Right lobe of liver (tissue), 6 donors: Measurements from ENCODE around the gene HSPA5. TPM values are rescaled to one million over a fixed set of nuclear protein-coding genes. Genes with fewer than 3 reads are reported as not detected.
"Not testable (repeated sequence)": the region's sequence is repeated elsewhere in the genome, so short reads cannot be mapped to it uniquely, and the experiment has no call there.

ENCODE experiments used
- ATAC-seq, 4 donors: fragments of 200-7000 bp; cut with Tn5 transposase; one replicate each; pipeline ENCODE4 v1.9.1; 2020; ENCODE audit warnings: mild to moderate bottlenecking in 4 of 4, moderate library complexity in 4 of 4
- DNase-seq, 3 donors: peaks; one replicate each; pipeline ENCODE4 v3.0.0-alpha.2; 2020
- H3K27ac ChIP-seq, 3 donors: fragments of 200-600 bp; one replicate each; pipeline ENCODE4 v1.8.0; 2022
- H3K27me3 ChIP-seq, 2 donors: fragments of 200-600 bp; one replicate each; pipeline ENCODE4 v1.8.0; 2022
- H3K36me3 ChIP-seq, 4 donors: fragments of 200-600 bp; sonication (generic) in 1 of 4; one replicate each; pipeline versions ENCODE4 v1.5.1 to v1.8.0; 2017 to 2022; ENCODE audit warnings: control low read depth in 1 of 4
- H3K4me1 ChIP-seq, 4 donors: fragments of 200-600 bp; sonication (generic) in 1 of 4; one replicate each; pipeline versions ENCODE4 v1.5.1 to v1.8.0; 2017 to 2022; ENCODE audit warnings: control low read depth in 1 of 4
- H3K4me3 ChIP-seq, 3 donors: fragments of 200-600 bp; one replicate each; pipeline ENCODE4 v1.8.0; 2022
- H3K9me3 ChIP-seq, 4 donors: fragments of 200-600 bp; sonication (generic) in 1 of 4; one replicate each; pipeline versions ENCODE4 v1.5.1 to v1.8.0; 2017 to 2022; ENCODE audit warnings: control low read depth in 1 of 4
- POLR2A ChIP-seq: fragments of 450-650 bp; IDR thresholded peaks from one replicate; pipeline ENCODE4 v1.6.1; 2017; ENCODE audit warnings: antibody characterized with exemption, mild to moderate bottlenecking
- WGBS: methylation state at CpG from one replicate; pipeline ENCODE4 v1.1.6; 2018; ENCODE audit warnings: low coverage, low lambda C conversion rate; ENCODE audit not compliant: insufficient coverage; ENCODE audit errors: missing lambda C conversion rate; 5-methylcytosine and 5-hydroxymethylcytosine counted together
- intact Hi-C, 2 donors: fragments of 100-400 bp; cut with DNase I; formaldehyde crosslinking; loops; one replicate each; pipeline versions ENCODE4 v1.11.2 to v1.14.1; 2022
- total RNA-seq, 6 experiments: library from RNA; depleted of rRNA in 2 of 6; stranded (reverse); fragments of >200 nt in 2 of 6; fragmentation: NEBNext Ultra II Directional in 3 of 6; extraction: Animal tissue kit (Norgen Biotek cat#: 25700) in 3 of 6; gene quantifications; one replicate each; pipeline versions ENCODE4 v1.1.0 to v1.2.4, GENCODE V29; 2016 to 2023
- TF ChIP-seq, protein P1 (sequence below), 4 donors: fragments of 200-600 bp in 3 of 4; fragments of 450-650 bp in 1 of 4; IDR thresholded peaks; one replicate each; pipeline versions ENCODE4 v1.5.1 to v1.8.0; 2016 to 2022; ENCODE audit warnings: antibody characterized with exemption in 4 of 4, mild to moderate bottlenecking in 2 of 4
- donor health status: DM: no; HTN: yes; CAD: no.
- donor health status: DM: no; HTN: no; CAD: no.
- donor health status: DM: no; HTN: no; CAD: no.
- donor health status: DM: no; HTN: yes; CAD: no.
- donor health status: DM: no; HTN: yes; CAD: no.

Gene HSPA5
- total RNA-seq, 6 experiments from 2014 or later = 240 to 359 (median 259) TPM

DNA sequence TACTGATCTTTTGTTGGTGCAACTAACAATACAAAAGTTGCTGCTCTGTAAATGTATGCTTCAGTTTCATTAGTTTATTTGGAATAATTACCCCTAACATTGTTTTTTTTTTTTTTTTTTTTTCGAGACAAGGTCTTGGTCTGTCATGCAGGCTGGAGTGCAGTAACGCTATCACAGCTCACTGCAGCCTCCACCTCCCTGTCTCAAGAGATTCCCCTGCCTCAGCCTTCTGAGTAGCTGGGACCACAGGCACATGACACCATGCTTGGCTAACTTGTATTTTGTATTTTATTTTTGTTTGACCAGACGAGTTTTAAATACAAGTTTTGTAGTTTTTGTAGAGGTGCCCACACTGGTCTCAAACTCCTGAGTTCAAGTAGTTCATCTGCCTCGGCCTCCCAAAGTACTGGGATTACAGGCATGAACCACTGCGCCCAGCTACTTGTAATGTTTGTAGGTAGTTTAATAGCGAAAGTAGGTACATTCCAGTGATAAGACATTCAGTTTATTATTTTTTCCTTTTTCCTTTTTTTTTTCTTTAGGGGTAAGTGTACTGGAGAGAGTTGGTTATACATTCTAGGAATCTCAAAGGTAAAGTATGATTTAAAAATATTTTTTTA is 27.4 kb upstream of the HSPA5 start:
- H3K4me1 ChIP-seq = peaks cover 0 to 24% (median 11%) of the 10 kb centered on the region in 4 donors

DNA sequence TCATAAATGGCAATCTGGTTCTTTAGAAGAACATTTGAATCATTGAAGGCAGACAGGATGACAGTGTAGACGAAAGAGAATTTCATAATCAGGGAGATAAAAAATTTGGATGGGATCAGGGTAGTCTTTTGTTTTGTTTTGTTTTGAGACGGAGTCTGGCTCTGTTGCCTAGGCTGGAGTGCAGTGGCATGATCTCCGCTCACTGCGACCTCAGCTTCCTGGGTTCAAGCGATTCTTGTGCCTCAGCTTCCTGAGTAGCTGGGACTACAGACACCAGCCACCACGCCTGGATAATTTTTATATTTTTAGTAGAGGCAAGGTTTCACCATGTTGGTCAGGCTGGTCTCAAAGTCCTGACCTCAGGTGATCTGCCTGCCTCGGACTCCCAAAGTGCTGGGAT is 22.9 kb upstream of the HSPA5 start:
- not testable (repeated sequence) for H3K27ac ChIP-seq

More for the DNA sequence above, 27.4 kb upstream of the HSPA5 start:
- H3K4me3 ChIP-seq = no peak overlapping the region
- H3K36me3 ChIP-seq = peaks cover 0 to 2% (median 0%) of the 10 kb centered on the region in 4 donors
- ATAC-seq (no peak), DNase-seq (no peak)
- 81% methylated on average over 5 of the region's 6 CpGs for WGBS
- intact Hi-C loops = no loop called here
- no peaks in the 10 kb centered on the region for H3K9me3 ChIP-seq
- no peak overlapping the region for H3K27ac ChIP-seq
- H3K27me3 ChIP-seq = no peaks in the 10 kb centered on the region
- TF ChIP-seq POLR2A = no peak
- TF ChIP-seq, protein P1, sequence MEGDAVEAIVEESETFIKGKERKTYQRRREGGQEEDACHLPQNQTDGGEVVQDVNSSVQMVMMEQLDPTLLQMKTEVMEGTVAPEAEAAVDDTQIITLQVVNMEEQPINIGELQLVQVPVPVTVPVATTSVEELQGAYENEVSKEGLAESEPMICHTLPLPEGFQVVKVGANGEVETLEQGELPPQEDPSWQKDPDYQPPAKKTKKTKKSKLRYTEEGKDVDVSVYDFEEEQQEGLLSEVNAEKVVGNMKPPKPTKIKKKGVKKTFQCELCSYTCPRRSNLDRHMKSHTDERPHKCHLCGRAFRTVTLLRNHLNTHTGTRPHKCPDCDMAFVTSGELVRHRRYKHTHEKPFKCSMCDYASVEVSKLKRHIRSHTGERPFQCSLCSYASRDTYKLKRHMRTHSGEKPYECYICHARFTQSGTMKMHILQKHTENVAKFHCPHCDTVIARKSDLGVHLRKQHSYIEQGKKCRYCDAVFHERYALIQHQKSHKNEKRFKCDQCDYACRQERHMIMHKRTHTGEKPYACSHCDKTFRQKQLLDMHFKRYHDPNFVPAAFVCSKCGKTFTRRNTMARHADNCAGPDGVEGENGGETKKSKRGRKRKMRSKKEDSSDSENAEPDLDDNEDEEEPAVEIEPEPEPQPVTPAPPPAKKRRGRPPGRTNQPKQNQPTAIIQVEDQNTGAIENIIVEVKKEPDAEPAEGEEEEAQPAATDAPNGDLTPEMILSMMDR (IDR thresholded peaks at IDR 0.05) = no peak

DNA sequence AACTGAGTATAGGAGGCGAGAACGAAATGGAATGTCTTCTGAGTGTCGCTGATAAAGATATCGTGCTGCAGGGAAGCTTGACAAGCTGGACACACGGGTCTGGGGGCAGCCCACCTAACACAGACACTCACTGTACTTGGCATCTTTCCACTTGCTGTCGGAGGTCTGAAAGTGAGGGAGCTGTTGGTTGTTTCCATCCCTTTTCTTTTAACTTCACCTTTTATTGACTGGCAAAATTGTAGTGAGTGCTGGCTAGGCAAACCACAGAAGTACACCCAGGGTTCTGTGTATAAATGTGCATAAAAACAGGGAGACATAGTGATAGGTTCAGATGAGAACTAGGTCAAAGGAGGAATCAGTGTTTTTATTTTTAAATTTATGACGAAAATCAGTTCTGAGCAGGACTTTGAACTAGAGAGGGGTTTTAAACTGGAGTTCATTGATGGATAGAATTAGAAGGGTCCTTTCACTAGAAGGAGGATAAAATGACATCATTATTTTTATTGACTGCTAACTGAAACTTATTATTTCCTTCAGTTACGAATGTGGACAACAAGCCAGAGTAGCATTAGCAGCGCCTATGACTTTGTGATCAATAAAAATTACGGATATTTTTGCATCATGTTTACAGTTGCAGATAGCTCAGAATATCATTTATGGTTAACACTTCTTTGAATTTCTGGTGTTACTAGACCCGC is 21.3 kb upstream of the HSPA5 start:
- Histone ChIP-seq H3K4me3 (peak overlapping the region; percentile 93 to 99 (median 98)), H3K4me1 (peaks cover 0 to 24% (median 0%) of the 10 kb centered on the region in 4 donors), H3K9me3 (no peaks in the 10 kb centered on the region), H3K36me3 (peaks cover 0 to 2% (median 0%) of the 10 kb centered on the region in 4 donors), H3K27ac (peak overlapping the region in 2 of 3 donors; percentile 59 to 82), H3K27me3 (no peaks in the 10 kb centered on the region)
- WGBS = 10% methylated on average over 11 of the region's 11 CpGs
- TF ChIP-seq, protein P1 (IDR thresholded peaks at IDR 0.05) = no peak
- TF ChIP-seq POLR2A = no peak
- no peak for DNase-seq
- intact Hi-C loops = no loop called here
- ATAC-seq = peak in 1 of 4 donors; percentile 3

More for the DNA sequence above, 22.9 kb upstream of the HSPA5 start:
- intact Hi-C loops, DNase-seq, H3K36me3 ChIP-seq, H3K9me3 ChIP-seq, ATAC-seq, H3K4me3 ChIP-seq, H3K27me3 ChIP-seq: not testable (repeated sequence)
- peaks cover 0 to 21% (median 0%) of the 10 kb centered on the region in 4 donors for H3K4me1 ChIP-seq
- 42% methylated on average over 7 of the region's 7 CpGs for WGBS

DNA sequence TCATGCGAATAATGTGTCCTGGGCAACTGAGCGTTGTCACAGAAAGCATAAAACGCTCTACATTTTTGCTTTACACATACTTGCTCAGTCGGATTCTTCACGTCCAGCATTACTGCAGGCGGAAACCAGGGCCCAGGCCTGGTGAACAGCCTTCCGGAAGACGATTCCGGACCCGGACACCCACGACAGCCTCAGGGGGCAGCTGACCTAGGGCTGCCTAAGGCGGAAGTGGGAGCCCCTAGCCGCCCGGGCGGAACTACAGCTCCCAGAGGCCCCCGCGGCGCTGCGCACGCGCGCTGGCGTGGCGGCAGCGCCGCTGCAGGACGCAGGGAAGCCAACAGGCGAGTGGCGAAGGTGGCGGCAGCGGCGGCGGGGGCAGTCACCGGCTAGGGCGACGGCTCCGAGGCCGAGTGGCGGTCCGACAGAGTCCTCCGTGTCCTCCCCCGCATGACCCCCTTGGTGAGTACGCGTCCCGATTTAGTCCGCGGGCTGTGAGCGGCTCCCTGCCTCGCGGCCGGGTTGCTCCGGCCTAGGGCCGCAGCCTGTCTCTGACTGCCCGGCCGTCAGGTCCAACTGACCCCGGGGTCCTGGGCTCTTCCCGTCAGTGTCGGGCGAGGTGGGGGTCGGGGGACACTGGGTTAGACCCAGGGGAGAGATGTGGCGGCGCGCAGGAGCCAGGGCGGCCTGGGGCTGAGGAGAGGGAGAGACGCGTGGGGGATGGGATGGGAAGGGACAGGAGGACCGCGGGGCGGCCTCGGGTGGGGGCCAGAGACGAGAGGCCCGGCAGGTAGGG is 20.6 kb upstream of the HSPA5 start, which contains the start of gene GAPVD1:
GAPVD1 (plus strand) TSS at position 326 of the 793 bp plus-strand sequence. CDS start 37,096 bp downstream, outside the sequence.
- H3K4me3 ChIP-seq = peak within 1 kb of the TSS; percentile 93 to 99 (median 98)
- H3K9me3 ChIP-seq = no peaks in the 10 kb centered on the region
- ATAC-seq (peak; percentile 97 to 99 (median 98)), DNase-seq (peak; percentile 92)
- H3K36me3 ChIP-seq = peaks cover 0 to 2% (median 0%) of the 10 kb centered on the region in 4 donors
- no peaks in the 10 kb centered on the region for H3K27me3 ChIP-seq
- H3K4me1 ChIP-seq = peaks cover 0 to 24% (median 0%) of the 10 kb centered on the region in 4 donors
- TF ChIP-seq POLR2A = peak; percentile 70
- TF ChIP-seq, protein P1 (IDR thresholded peaks at IDR 0.05) = peak; percentile 34 to 45 (median 38)
- peak within 1 kb of the TSS; percentile 59 to 83 (median 82) for H3K27ac ChIP-seq
- intact Hi-C loops = no loop called here
- WGBS = under 1% methylated on average over 38 of the region's 72 CpGs
